ENCODE measurements around the gene FBLN2. TPM values are rescaled to one million over a fixed set of nuclear protein-coding genes. Genes with fewer than 3 reads are reported as not detected.

FBLN2 gene
- total and polyA plus RNA-seq, 5 donors from 2014 or later, result not detected

DNA sequence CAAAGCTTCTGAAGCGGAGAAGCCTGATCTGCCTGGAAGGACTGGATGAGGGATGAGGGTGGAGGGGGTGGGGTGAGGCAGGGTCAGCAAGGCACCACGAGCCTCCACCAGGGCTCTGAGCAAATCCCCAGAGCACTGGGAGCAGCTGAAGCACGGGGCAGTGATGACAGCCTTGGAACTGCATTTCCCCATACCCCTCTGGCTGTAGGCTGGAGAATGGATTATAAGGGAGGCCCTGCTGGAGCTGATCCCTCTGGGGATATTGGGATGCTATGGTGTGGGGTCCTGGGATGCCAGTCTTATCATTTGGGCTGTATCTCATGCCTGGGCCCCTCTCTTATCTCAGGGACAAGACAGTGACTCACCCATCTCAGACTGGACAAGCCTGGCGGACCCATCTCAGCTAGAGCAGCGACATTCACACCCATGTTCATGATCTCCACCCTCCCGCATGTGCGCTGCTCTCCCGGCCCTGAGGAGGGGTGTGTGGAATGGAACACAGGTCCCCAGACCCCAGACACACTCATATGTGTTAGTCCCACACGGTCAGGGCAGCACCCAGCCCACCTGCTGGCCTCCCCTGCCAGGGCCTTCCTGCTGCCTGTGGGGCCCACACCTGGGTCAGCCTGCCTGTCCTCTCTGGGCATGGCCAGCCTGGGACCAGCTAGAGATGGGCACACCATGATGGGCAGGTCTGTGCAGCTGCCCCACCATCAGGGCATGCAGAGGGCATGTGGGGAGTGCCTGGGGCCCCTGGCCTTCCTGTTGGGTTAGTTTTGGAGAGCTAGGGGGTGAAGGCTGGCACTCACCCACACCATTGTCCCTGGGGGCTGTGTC is 97.1 kb downstream of the FBLN2 start:
- H3K27me3 ChIP-seq (ENCODE audit: control insufficient read depth, insufficient read depth, low read length), result peaks cover 5% of the 10 kb centered on the region

DNA sequence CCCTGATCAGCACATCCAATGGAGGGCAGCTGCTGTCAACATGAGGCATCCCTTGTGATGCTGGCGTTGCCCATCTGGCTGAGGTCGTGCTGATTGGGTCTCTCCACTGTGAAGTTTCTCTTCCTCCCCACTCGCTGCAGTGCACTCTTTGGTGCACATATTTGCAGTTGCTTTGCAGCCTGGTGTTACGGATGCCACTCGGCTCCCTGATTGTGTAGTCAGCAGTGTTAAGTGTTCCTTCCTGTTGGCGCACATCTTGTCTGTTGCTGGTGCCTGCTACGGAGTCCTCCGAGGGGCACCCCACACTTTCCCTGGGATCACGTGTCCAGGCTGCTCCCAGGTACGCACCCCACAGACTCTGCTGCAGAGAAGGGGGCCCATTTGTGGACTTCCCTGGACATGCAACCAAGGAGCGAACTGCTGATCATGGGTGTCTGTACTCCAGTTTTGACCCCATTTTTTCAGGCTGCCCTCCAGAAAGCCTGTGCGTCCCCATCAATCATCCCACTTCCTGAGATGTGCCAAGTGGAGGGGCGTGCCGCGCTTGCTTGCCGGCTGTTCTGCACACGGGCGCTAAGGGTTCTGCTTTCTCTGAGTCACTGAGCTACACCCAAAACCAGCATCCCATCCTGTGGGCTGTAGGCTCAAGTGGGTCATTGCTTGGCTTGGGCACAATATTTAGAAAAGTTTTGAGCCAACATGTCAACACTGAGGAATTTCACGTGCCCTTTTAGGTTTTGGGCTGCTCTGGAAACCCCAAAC is 98.6 kb downstream of the FBLN2 start:
- H3K4me1 Mint-ChIP-seq, result peaks cover 0 to 26% (median 7%) of the 10 kb centered on the region in 4 donors
- no peak for ATAC-seq (ENCODE audit: low read depth in 2 of 2)
- H3K4me3 Mint-ChIP-seq, result no peak overlapping the region
- no peaks in the 10 kb centered on the region for H3K36me3 Mint-ChIP-seq
- H3K27me3 Mint-ChIP-seq, result peaks cover 45% of the 10 kb centered on the region
- Histone ChIP-seq H3K4me1 (ENCODE audit: control insufficient read depth, insufficient read depth, low read length, poor library complexity, severe bottlenecking) (peaks cover 15% of the 10 kb centered on the region), H3K27ac (ENCODE audit: insufficient read depth, low read length, poor library complexity, severe bottlenecking) (no peak overlapping the region), H3K27me3 (ENCODE audit: control insufficient read depth, insufficient read depth, low read length) (peaks cover 5% of the 10 kb centered on the region), H3K36me3 (ENCODE audit: control insufficient read depth, insufficient read depth, low read length) (no peaks in the 10 kb centered on the region), H3K4me3 (ENCODE audit: low read depth, low read length) (no peak overlapping the region), H3K9me3 (ENCODE audit: control insufficient read depth in 2 of 2, low read length in 2 of 2) (no peaks in the 10 kb centered on the region)
- no peaks in the 10 kb centered on the region for H3K9me3 Mint-ChIP-seq
- H3K27ac Mint-ChIP-seq, result no peak overlapping the region
- DNase-seq, result peak in 1 of 3 donors; percentile 33

More for the DNA sequence above, 97.1 kb downstream of the FBLN2 start:
- Histone ChIP-seq H3K27ac (ENCODE audit: insufficient read depth, low read length, poor library complexity, severe bottlenecking) (no peak overlapping the region), H3K9me3 (ENCODE audit: control insufficient read depth in 2 of 2, low read length in 2 of 2) (no peaks in the 10 kb centered on the region), H3K4me3 (ENCODE audit: low read depth, low read length) (no peak overlapping the region), H3K4me1 (ENCODE audit: control insufficient read depth, insufficient read depth, low read length, poor library complexity, severe bottlenecking) (peaks cover 15% of the 10 kb centered on the region), H3K36me3 (ENCODE audit: control insufficient read depth, insufficient read depth, low read length) (no peaks in the 10 kb centered on the region)
- no peak overlapping the region for H3K27ac Mint-ChIP-seq
- no peaks in the 10 kb centered on the region for H3K36me3 Mint-ChIP-seq
- ATAC-seq (ENCODE audit: low read depth in 2 of 2) (no peak), DNase-seq (no peak)
- no peak overlapping the region for H3K4me3 Mint-ChIP-seq
- H3K4me1 Mint-ChIP-seq, result peaks cover 0 to 20% (median 7%) of the 10 kb centered on the region in 4 donors
- peaks cover 34% of the 10 kb centered on the region for H3K27me3 Mint-ChIP-seq
- no peaks in the 10 kb centered on the region for H3K9me3 Mint-ChIP-seq

DNA sequence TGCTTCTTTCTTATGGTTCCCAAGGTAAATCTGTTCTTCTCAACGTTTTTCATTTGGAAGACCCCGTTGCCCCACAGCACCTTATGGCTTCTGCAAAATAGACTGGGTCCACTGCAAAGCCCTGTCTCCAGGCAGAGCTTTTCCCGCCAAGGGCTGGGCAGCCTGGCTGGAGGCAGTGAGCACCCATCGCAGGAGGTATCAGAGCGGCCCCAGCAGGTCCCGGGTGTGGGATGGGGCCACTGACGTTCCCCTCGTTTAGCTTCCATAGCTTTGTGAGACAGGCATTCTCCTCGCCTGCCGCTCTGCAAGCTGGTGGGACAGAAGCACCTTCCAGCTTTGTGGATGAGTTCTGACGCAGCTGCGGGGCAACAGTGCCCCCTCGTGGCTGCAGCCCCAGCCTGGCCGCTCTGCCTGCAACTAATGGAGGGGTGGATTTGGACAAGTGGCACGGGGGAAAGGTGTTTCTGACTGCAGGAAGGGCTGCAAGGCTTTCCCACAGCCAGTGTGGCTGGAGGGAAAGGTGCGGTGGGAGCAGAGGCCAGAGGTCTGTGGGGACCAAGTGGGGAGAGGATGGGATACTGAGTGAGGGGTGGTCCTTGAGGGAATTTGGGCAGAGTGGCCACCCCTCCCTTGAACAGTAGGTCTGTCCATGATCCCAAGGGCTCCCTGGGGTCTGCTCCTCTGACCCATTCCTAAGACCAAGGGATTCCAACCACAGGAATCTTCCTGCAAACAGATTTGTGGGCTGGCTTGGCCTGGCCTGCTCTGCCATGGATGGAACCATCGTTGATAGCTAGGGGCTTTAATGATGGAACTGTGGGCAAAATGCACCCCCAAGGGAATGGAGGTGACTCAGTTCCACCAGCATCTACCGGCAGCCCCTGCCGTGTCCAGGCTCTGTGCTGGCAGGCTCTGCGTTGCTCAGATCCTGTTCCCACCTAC is 99.4 kb downstream of the FBLN2 start:
- no peak overlapping the region for H3K27ac Mint-ChIP-seq

DNA sequence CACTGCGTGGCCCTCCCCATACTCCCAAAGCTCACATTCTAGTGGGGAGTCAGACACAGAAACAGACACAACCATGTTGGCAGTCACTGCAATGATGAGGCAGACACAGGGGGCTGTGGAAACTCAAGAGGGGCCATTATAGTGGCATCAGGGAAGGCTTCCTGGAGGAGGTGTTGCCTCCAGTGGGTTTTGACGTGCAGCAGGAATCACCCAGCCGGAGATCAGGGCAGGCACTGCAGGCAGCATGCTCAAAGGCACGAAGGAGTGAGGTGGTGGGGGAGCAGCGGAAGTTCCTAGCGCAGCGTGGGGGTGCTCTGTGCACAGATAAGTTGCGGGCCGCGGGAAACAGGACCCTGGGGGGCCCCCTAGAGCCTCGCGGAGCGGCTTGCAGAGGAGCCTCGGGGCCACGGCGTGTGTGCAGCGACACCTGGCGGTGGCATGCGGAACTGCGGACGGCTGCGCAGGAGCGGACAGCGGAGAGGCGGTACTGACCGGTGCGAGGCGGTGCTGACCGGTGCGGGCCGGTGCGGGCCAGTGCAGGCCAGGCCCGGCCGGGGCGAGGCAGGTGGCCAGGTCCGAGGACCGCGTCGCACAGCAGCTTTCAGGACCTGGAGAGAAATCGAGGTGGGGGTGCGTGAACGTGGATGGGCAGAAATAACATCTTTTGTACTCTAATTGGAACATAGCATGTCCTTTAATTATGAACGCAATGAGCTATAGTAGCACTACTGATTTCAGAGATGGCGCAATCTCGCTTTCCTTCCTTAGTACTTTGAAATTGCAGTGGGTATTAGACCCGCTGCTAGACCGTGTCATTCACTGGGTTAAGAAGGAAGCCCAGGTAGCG is 101.5 kb downstream of the FBLN2 start:
- no peak overlapping the region for H3K27ac ChIP-seq (ENCODE audit: insufficient read depth, low read length, poor library complexity, severe bottlenecking)
- Mint-ChIP-seq H3K9me3 (peaks cover 0 to 2% (median 0%) of the 10 kb centered on the region in 7 donors), H3K4me3 (peak overlapping the region in 2 of 4 donors; percentile 52 to 78), H3K4me1 (peaks cover 0 to 35% (median 7%) of the 10 kb centered on the region in 4 donors), H3K27me3 (peaks cover 43% of the 10 kb centered on the region), H3K27ac (no peak overlapping the region), H3K36me3 (no peaks in the 10 kb centered on the region)
- no peaks in the 10 kb centered on the region for H3K36me3 ChIP-seq (ENCODE audit: control insufficient read depth, insufficient read depth, low read length)
- H3K9me3 ChIP-seq (ENCODE audit: control insufficient read depth in 2 of 2, low read length in 2 of 2), result no peaks in the 10 kb centered on the region
- ATAC-seq (ENCODE audit: low read depth in 2 of 2) (peak; percentile 71 to 76), DNase-seq (peak; percentile 56 to 72 (median 61))
- H3K4me3 ChIP-seq (ENCODE audit: low read depth, low read length), result no peak overlapping the region
- peaks cover 5% of the 10 kb centered on the region for H3K27me3 ChIP-seq (ENCODE audit: control insufficient read depth, insufficient read depth, low read length)
- peaks cover 23% of the 10 kb centered on the region for H3K4me1 ChIP-seq (ENCODE audit: control insufficient read depth, insufficient read depth, low read length, poor library complexity, severe bottlenecking)

More for the DNA sequence above, 99.4 kb downstream of the FBLN2 start:
- Histone ChIP-seq H3K4me3 (ENCODE audit: low read depth, low read length) (no peak overlapping the region), H3K36me3 (ENCODE audit: control insufficient read depth, insufficient read depth, low read length) (no peaks in the 10 kb centered on the region), H3K4me1 (ENCODE audit: control insufficient read depth, insufficient read depth, low read length, poor library complexity, severe bottlenecking) (peaks cover 15% of the 10 kb centered on the region), H3K9me3 (ENCODE audit: control insufficient read depth in 2 of 2, low read length in 2 of 2) (no peaks in the 10 kb centered on the region), H3K27me3 (ENCODE audit: control insufficient read depth, insufficient read depth, low read length) (peaks cover 5% of the 10 kb centered on the region), H3K27ac (ENCODE audit: insufficient read depth, low read length, poor library complexity, severe bottlenecking) (no peak overlapping the region)
- Mint-ChIP-seq H3K36me3 (no peaks in the 10 kb centered on the region), H3K9me3 (no peaks in the 10 kb centered on the region), H3K4me1 (peaks cover 0 to 28% (median 7%) of the 10 kb centered on the region in 4 donors), H3K27me3 (peaks cover 48% of the 10 kb centered on the region), H3K4me3 (peak overlapping the region in 1 of 4 donors; percentile 41)
- DNase-seq (peak; percentile 41 to 64 (median 55)), ATAC-seq (ENCODE audit: low read depth in 2 of 2) (no peak)

DNA sequence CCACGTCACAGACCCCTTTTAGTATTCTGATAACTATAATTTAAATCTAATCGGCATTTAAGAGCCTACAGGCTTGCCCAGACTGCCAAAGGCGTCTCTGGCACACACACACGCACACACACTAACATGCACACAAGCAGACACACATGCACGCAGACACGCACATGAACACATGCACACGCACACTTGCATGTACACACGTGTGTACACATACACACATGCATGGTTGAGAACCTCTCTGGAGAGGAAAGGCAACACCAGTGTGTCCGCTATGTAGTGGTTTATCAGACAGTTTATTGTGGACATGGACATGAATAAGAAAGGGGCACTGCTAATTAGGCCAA is 102.1 kb downstream of the FBLN2 start:
- H3K27ac ChIP-seq (ENCODE audit: insufficient read depth, low read length, poor library complexity, severe bottlenecking), result no peak overlapping the region
- Mint-ChIP-seq H3K27me3 (peaks cover 49% of the 10 kb centered on the region), H3K36me3 (no peaks in the 10 kb centered on the region), H3K4me1 (peaks cover 0 to 35% (median 7%) of the 10 kb centered on the region in 4 donors), H3K9me3 (peaks cover 0 to 2% (median 0%) of the 10 kb centered on the region in 7 donors), H3K27ac (no peak overlapping the region), H3K4me3 (no peak overlapping the region)
- H3K36me3 ChIP-seq (ENCODE audit: control insufficient read depth, insufficient read depth, low read length), result no peaks in the 10 kb centered on the region
- H3K4me3 ChIP-seq (ENCODE audit: low read depth, low read length), result no peak overlapping the region
- H3K9me3 ChIP-seq (ENCODE audit: control insufficient read depth in 2 of 2, low read length in 2 of 2), result no peaks in the 10 kb centered on the region
- DNase-seq (no peak), ATAC-seq (ENCODE audit: low read depth in 2 of 2) (no peak)
- H3K27me3 ChIP-seq (ENCODE audit: control insufficient read depth, insufficient read depth, low read length), result peaks cover 9% of the 10 kb centered on the region
- H3K4me1 ChIP-seq (ENCODE audit: control insufficient read depth, insufficient read depth, low read length, poor library complexity, severe bottlenecking), result peaks cover 26% of the 10 kb centered on the region

DNA sequence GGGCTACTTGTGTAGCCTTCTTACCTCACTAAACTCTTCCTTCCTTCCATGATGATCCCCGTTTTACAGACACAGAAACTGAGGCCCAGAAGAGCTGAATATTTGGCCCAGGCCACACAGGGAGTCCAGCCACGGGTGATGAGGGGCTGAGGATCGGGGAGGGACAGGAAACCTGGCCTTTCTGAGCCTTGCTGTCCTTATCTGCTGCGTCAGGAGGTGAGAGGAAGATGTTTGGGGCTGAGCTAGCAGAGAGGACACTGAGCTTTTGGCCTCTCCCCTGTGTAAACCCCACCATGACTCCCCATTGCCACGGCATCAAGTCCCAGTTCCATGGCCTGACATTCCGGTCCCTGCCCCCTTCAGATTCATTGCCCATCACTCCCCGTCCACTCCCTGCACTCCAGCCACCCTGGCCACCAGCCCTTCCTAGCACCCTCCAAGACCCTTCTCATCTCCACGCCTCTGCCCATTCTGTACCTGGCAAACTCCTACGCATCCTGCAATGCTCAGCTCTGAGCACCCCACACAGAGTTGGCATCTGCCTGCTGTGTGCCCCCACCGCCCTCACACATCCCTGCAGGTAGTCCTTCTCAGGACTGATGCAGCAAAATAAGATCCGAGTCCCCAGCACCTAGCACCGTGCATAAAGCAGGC is 103.0 kb downstream of the FBLN2 start:
- H3K27ac Mint-ChIP-seq, result peak overlapping the region in 1 of 3 donors; percentile 27
- H3K4me1 Mint-ChIP-seq, result peaks cover 0 to 35% (median 7%) of the 10 kb centered on the region in 4 donors
- no peaks in the 10 kb centered on the region for H3K9me3 ChIP-seq (ENCODE audit: control insufficient read depth in 2 of 2, low read length in 2 of 2)
- DNase-seq (no peak), ATAC-seq (ENCODE audit: low read depth in 2 of 2) (no peak)
- H3K27ac ChIP-seq (ENCODE audit: insufficient read depth, low read length, poor library complexity, severe bottlenecking), result no peak overlapping the region
- peaks cover 56% of the 10 kb centered on the region for H3K27me3 Mint-ChIP-seq
- no peak overlapping the region for H3K4me3 ChIP-seq (ENCODE audit: low read depth, low read length)
- H3K4me3 Mint-ChIP-seq, result no peak overlapping the region
- H3K4me1 ChIP-seq (ENCODE audit: control insufficient read depth, insufficient read depth, low read length, poor library complexity, severe bottlenecking), result peaks cover 26% of the 10 kb centered on the region
- peaks cover 0 to 2% (median 0%) of the 10 kb centered on the region in 7 donors for H3K9me3 Mint-ChIP-seq
- H3K27me3 ChIP-seq (ENCODE audit: control insufficient read depth, insufficient read depth, low read length), result peaks cover 10% of the 10 kb centered on the region
- H3K36me3 Mint-ChIP-seq, result no peaks in the 10 kb centered on the region
- H3K36me3 ChIP-seq (ENCODE audit: control insufficient read depth, insufficient read depth, low read length), result no peaks in the 10 kb centered on the region

Data from CD4-positive, CD25-positive, alpha-beta regulatory T cell (primary cell).